Endometrial microvascular endothelial cells (primary cell): Measurements from ENCODE around the gene AXL. TPM values are rescaled to one million over a fixed set of nuclear protein-coding genes. Genes with fewer than 3 reads are reported as not detected.

Source experiments
- in situ Hi-C: cut with HindIII; loops from 2 replicates; pipeline ENCODE4 v1.10.0; 2017; ENCODE audit warnings: low sequenced_read_pairs, low pct_unique_long_range_greater_than_20kb; ENCODE audit errors: inconsistent ontology term
- total RNA-seq: library from RNA; depleted of rRNA; stranded (reverse); fragments of >200 nt; gene quantifications from one replicate; pipeline ENCODE4 v1.2.3, GENCODE V29; 2015; ENCODE audit errors: inconsistent ontology term

Gene AXL
- total RNA-seq, 1 donor from 2014 or later, result 270 TPM

DNA sequence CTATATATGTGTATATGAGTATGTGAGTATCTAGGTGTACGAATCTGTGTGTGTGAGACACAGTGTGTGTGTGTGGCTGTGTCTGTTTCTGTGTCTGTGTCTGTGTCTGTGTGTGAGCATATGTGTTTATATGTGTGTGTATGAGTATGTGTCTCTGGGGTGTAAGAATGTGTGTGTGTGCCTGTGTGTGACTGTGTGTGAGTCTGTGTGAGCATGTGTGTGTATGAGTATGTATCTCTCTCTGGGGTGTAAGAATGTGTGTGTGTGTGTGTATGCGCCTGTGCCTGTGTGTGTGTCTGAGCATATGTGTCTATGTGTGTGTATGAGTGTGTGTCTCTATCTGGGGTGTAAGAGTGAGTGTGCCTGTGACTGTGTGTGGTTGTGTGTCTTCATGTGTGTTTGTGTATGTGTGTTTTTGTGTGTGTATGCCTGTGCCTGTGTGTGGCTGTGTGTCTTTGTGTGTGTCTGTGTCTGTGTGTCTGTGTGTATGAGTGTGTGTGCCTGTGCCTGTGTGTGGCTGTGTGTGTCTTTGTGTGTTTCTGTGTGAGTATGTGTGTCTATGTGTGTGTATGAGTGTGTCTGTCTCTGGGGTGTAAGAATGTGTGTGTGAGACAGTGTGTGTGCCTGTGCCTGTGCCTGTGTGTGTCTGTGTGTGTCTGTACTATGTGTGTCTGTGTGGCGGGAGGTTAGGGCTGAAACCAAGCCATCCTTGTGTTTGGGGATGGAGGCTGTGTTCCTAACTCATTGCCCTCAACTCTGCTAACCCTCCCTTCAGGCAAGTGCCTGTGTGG is 11.2 kb downstream of the AXL start:
- in situ Hi-C loops, result no loop called here

DNA sequence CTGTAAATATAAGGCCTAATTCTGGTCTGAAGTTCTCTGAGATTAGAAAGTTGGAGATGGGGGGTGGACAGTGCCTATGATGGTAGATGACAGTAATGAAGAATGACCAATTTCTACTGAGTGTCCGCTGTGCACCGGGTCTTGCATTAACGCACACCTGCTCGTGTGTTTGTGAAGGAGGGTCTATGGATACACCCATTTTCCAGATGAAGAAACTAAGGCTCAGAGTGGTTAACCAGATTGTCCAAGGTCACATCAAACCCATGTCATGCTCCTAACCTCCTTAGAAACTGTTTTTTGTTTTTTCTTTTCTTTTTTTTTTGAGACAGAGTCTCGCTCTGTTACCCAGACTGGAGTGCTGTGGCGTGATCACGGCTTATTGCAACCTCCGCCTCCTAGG is 13.7 kb downstream of the AXL start:
- in situ Hi-C loops, result no loop called here

DNA sequence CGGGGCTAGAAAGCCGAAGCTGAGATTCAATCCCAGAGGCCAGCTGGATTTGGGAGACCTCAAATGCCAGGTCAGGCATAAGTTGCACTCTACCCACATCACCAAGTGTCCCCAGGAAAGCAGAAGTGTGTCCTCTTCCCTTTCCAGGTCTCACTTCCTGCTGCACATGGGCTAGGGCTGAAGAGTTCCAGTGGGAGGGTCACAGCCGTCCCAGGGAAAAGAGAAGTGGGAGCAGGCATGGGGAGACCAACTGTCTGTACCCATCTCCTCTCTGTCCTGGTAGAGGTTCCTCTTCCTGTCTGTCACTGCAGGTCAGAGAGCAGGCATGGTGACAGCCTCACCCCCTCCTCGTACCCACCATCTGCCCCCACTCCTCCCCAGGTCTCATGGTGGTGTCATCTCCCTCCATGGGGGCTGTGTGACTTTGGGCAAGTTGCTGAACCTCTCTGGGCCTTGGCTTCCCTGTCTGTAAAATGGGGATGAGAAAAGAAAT is 14.8 kb downstream of the AXL start:
- in situ Hi-C loops, result no loop called here

DNA sequence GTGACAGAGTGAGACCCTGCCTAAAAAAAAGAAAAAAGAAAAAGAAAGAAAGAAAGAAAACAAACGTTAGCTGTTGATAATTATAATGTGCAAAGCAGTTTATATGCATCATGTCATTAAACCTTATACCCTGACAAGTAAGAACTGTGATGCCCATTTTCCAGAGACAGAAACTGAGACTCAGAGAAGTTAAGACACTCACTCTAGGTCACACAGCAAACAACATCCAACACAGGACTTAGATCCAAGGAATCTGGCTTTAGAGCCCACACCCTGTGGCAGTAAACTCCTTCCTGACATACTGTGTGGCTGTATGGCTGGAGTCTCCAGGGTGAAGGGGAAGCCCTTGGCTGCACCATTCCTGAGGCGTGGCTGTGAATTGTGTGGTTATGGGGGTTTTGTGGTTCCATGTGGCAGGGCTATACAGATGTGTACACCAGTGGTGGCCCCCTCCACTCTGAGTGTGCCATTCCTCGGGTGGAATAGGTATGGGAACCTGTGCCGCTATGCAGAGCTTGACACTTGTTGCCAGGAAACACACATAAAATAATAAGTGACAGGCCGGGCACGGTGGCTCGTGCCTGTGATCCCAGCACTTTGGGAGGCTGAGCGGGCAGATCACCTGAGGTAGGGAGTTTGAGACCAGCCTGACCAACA is 15.6 kb downstream of the AXL start:
- in situ Hi-C loops, result no loop called here

DNA sequence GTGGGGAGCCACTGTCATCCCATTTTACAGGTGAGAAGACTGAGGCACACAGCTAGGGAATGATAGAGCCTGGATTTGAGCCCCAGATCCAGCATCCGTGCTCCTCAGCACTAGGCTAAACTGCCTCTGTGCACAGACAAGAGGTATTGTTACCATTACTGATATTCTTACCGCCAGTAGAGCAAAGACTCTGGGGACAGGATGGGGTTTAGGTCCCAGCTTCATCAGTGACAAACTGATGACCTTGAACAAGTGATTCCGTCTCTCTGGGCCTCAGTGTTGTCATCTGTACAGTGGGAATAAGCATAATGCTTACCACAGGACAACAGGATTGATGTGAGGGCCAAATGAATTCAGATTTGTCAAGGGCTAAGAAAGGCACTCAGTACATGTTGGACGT is 16.5 kb downstream of the AXL start:
- in situ Hi-C loops, result no loop called here

DNA sequence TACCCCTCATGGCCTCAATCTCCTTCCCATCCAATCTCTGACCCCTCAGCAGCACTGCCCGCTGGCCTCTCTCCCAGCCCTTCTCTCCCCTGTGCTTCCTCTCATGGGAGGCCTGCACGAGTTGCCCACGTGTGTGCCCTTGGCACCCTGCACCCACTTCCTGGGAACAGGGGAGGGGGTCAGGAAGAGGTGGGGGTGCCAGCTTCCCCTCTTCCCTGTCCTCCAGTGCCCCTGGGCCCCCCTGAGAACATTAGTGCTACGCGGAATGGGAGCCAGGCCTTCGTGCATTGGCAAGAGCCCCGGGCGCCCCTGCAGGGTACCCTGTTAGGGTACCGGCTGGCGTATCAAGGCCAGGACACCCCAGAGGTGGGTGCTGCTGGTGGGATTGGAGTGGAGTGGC is 19.2 kb downstream of the AXL start:
- in situ Hi-C loops, result no loop called here

DNA sequence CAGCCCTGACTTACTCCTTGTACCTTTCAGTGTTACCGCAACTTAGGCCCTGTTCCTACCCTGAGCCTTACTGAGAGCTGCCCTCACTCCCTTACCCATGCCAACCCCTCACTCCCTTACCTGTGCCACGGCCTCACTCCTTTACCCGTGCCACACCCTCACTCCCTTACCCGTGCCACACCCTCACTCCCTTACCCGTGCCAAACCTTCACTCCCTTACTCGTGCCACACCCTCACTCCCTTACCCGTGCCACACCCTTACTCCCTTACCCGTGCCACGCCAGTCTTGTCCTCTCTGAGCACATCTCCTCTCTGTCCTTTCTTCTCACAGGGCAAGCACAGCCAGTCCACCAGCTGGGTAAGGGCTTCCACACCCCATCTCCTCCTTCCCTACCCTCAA is 20.3 kb downstream of the AXL start:
- in situ Hi-C loops, result no loop called here

DNA sequence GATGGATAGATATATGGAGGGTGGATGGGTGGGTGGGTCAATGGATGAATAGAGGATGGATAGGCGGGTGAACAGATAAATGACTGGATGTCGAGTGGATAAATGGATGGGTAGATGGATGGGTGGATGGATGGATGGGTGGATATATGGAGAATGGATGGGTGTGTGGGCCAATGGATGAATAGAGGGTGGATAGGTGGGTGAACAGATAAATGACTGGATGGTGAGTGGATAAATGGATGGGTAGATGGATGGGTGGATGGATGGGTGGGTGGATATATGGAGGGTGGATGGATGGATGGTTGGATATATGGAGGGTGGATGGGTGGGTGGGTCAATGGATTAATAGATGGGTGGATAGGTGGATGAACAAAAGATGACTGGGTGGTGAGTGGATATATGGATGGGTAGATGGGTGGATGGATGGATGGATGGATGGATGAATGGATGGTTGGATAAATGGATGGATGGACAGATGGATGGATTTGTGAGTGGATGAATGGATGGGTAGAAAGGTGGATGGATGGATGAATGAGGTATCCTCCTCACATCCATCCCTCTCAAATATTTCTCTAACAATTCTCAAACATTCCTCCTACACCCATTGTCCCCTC is 21.0 kb downstream of the AXL start:
- in situ Hi-C loops, result no loop called here

DNA sequence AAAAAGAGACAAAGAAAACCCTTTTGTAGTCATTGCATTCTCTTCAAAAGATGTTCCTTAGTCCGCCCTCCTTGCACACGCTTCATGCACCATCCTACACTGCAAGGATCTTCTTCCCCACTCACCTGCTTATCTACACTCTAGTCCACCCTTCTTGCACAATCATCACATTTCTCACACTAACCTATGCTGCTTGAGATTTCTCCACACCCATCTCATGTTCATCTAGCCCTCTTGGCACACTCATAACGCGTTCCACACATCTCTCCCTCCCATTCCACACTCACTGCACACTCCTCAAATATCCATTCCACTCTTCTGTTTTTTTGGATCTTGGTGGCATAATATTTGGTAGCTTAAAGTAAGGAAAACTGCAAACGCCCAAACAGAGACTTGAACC is 22.8 kb downstream of the AXL start:
- in situ Hi-C loops, result no loop called here

DNA sequence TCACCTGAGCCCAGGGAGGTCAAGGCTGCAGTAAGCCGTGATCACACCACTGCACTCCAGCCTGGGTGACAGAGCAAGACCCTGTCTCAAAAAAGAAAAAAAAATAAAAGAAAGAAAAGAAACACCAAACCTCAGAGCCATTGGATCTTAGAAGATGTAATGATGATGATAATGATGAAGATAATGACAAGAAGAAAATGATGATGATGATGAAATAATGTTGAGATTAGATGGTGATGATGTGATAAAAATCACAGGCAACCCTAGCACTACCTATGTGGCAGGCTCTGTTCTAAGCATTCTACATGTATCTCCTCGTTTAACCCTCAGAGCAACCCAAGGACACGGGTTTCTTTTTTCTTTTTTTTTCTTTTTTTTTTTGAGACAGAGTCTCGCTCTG is 25.1 kb downstream of the AXL start:
- in situ Hi-C loops, result no loop called here

DNA sequence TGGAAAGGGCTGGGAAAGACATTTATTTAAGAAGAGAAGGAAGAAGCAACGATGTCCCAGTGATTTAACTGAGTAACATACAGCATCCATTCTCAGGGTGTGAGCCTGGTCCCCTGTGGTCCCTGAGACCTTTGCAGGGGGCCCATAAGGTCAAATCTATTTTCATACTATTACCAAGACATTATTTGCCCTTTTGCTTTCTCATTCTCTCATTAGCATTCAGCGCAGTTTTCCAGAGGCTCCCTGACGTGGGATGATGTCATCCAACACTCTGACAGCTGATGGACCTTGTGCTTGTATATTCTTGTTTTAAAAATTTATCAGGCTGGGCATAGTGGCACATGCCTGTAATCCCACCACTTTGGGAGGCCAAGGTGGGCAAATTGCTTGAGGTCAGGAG is 26.8 kb downstream of the AXL start:
- in situ Hi-C loops, result no loop called here

DNA sequence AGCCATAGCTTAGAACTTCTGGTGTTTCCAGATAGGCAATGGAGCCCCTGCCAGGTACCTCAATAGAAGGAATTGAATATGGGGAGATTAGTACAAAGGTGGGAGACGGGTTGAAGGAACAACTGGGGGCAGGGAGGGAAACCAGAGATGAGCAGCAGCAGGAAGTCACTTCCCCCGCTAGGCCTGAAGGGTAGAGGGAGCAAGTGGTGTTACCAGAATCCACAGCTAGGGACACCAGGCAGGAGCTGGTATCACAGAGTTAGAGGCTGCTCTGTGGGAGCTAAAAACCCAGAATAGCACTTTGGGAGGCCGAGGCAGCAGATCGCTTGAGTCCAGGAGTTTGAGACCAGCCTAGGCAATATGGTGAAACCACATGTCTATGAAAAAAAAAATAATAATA is 29.9 kb downstream of the AXL start:
- in situ Hi-C loops, result no loop called here

DNA sequence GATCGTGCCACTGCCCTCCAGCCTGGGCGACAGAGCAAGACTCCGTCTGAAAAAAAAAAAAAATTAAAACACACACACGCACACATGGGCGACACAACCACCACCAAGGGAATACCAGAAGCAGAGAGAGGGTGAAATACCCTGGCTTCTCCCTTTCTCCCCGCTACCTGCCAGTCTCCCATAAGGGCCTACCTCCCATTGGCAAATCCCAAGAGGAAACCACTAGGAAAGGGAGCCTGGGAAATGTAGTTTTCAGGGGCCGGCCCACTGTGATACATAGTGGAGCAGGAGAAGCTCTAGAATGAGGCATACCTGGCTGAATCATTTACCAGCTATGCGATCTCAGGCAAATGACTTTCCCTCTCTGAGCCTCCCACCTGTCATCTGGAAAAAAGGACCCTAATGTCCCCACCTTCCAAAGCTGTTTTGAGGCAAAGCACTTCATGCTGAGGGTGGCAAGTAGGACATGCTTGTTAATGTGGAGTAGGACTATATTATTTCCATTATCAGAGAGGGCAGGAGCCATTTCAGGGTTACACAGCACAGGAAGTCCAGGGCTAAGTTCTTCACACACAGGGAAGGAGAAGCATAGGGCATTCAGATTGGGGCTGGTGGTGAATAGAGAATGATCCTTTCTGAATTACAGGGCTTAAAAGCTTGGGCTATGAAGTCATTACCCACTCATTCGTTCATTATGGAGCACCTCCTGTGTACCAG is 30.8 kb downstream of the AXL start:
- in situ Hi-C loops, result no loop called here

DNA sequence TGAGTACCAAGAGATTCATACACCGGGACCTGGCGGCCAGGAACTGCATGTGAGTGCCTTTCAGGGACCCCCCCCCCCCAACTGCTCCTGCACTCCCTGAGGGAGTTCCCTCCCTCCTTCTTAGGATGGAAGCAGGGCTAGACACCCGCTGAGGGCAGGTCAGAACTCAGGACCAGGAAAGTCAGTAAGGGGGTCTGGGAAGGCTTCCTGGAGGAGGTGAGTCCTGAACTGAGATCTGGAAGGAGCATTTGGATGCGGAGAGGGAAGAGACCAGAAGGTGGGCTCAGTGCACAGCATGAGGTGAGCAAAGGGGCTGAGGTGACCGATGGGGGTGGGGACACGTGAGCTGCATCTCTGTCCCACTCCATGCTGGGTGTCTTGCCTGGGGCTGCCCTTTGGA is 34.6 kb downstream of the AXL start:
- in situ Hi-C loops, result no loop called here

DNA sequence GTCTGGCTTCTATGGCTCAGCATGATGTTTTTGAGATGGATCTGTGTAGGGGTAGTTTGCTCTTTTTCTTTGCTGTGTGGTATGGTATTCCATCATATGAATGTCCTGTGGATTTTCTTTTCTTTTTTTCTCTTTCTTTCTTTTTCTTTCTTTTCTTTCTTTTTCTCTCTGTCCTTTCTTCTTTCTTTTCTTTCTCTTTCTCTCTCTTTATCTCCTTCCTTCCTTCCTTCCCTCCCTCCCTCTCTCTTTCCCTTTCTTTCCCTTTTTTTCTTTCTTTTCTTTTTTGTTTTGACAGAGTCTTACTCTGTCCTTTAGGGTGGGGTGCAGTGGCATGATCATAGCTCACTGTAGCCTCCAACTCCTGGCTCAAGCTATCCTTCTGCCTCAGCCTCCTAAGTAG is 36.1 kb downstream of the AXL start:
- in situ Hi-C loops, result no loop called here

DNA sequence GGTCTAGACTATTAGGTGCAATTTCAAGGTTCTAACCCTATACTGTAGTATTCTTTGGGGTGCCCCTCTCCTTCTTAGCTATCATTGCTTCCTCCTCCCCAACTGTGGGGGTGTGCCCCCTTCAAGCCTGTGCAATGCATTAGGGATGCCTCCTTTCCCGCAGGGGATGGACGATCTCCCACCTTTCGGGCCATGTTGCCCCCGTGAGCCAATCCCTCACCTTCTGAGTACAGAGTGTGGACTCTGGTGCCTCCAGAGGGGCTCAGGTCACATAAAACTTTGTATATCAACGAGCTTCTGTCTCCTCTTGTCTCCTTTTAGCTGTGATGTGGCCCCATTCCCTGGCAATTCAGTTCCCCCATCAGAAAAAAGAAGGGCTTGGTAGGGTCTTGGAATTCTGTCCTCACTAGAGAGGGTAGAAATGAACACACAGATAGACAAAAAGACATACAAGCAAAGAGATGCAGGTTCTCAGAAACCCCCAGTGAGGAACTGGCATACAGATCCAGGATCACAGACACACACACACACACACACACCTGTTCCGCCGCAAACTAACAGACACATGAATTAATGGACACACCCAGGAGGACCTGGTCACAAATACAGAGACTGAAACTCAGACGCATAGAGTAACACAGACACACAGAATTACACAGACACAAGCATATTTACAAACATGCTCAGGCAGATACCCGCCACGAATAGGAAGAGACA is 42.6 kb downstream of the AXL start:
- in situ Hi-C loops, result no loop called here

DNA sequence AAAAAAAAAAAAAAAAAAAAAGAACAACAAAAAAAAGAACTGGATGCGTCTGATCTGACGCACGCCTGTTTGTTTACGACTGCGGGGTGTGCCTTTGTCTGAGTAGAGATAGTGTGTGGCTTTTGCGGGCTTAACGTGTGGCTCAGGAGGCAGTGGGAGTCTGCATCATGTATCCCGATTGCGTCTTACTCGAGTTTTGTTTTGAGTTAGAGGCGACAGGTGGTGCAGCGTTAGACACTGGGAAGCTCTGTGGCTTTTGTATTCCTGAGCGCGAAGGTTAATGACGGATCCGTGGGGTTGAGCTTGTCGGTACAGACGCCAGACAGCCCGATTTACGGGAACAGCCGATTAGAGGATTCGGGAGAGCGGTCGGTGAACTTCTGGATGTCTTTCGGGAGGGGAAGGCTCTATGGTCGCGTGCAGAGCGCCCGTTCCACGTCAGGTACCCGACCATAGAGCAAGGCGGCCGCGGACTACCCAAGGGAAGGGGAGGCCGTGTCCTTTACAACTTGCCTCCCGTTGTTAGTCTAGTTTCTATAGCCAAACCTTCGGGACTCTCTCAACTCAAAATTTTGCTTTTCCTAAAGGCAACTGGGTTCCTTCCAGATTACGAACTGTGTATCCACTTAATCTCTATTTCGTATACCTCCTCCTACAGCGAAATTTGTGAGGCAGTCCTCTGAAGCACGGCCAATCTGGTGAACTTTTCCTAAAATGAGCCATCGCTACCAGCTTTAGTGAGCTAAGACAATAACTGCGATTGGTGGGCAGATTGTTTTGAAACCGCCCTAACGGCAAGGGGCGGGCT is 44.2 kb downstream of the AXL start:
- in situ Hi-C loops, result no loop called here

DNA sequence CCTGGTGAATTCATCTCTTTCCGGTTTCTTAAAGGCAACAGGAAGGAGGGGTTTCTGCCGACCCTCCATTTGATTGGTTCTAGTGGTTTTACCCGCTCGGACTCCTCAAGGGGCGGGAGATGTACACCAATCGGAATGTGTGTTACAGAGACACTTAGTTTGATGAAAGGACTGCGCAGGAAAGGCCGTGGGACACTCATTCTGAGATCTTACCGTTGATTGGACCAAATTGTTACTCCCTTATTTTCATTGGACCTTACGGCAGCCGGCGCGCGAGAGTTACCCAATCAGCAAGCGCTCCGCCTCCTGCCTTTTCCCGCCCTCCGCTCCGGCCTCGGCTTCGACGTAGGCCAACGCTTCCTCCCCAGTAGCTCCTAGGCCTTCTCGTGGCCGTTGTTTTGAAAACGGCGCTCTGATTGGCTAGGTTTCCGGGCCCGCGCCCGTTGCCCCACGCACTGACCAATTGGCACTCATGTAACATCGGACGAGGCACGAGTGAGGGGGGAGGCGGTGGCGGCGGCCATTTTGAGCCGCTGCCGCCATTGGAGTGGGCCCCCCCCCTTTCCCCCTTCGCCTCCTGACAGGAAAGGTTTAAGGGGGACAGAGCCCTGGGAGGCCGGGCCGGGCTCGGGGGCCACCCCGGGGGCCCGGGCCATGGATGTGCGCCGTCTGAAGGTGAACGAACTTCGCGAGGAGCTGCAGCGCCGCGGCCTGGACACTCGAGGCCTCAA is 45.0 kb downstream of the AXL start, which contains the start of gene HNRNPUL1:
Gene HNRNPUL1 (plus strand): TSS at position 523 of the 731 bp plus-strand sequence. CDS start 132 bp downstream, at position 655.
- in situ Hi-C loops, result no loop called here
